Measurements from ENCODE around the gene TMEM169. TPM values are rescaled to one million over a fixed set of nuclear protein-coding genes. Genes with fewer than 3 reads are reported as not detected.

TMEM169 gene
- total and polyA plus RNA-seq, 9 of the 15 experiments (the other 6 are each of a cell fraction or from before 2014, with no cell fraction given), result 0.01 to 0.09 (median 0.04) TPM; not detected in 5

DNA sequence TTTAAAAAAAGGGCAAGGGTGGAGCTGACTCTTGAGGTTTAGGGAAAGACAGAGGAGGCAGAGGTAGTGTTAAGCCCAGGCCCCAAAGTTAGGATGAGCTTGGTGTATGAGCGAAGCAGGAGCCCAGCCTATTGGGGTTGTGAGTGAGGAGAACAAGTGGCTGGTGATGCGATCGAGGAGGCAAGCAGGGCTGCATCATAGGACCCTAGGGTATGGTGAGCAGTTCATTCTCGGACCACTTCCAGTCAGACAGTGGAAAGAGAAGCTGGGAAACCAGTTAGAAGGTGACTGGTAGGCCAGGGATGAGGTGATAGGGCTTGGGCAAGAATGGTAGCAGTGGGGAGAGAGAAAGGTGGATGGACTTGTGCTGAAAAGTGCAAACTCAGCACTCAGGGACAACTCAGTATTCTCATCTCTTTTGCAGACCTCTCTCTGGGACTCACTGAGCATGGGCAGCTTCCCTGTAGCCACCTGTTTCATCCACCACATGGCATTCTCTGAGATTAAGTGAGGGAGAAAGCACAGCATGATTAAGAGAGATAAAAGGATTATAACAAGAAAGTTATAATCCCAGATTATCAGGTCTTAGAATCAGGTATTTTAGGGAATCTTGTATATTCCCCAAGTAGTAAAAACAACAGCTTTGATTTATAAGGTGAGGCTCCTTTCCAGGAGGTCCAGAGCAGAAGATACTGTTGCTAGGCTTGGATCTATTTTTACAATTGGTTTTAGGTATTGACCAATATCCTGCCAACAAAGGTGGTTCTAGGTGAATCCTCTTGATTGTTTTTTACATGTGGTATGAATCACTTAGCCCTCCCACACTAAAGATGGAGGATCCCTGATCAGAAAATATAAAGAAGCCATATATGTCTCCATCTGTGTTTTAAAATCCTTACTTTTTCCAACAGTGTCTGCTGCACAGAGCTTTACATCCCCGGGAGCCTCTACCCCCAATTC, 65.7 kb downstream of the TMEM169 start (continued):
- TF ChIP-seq SRF (CRISPR knock-in tag; IDR thresholded peaks at IDR 0.05) (no peak), KDM5B (IDR thresholded peaks at IDR 0.05; ENCODE audit: insufficient replicate concordance, low read depth, low read length) (no peak), WHSC1 (IDR thresholded peaks at IDR 0.05; ENCODE audit: low read length) (no peak), CAMTA2 (CRISPR knock-in tag; conservative IDR thresholded peaks at IDR 0.05) (no peak), TAF15 (IDR thresholded peaks at IDR 0.05; ENCODE audit: low read depth, low read length) (no peak), CREB1 (IDR thresholded peaks at IDR 0.05) (no peak), CREB1 (CRISPR knock-in tag; IDR thresholded peaks at IDR 0.05) (no peak), ATF7 (IDR thresholded peaks at IDR 0.05) (no peak), MAFF (IDR thresholded peaks at IDR 0.05; ENCODE audit: low read length) (peak; percentile 58; the same call in 1 of the 2 replicates), DPF2 (IDR thresholded peaks at IDR 0.05) (no peak), PTBP1 (IDR thresholded peaks at IDR 0.05; ENCODE audit: low read depth, low read length) (no peak), C11orf30 (IDR thresholded peaks at IDR 0.05; ENCODE audit: low read depth) (peak; percentile 85), POLR2AphosphoS5 (IDR thresholded peaks at IDR 0.05; ENCODE audit: control insufficient read depth, insufficient read depth, low read depth, low read length) (peak; percentile 37; the same call in 1 of the 2 replicates), SAP30 (IDR thresholded peaks at IDR 0.05; ENCODE audit: borderline replicate concordance, insufficient read depth, low read depth, low read length, poor library complexity, severe bottlenecking) (no peak), POLR2A (conservative IDR thresholded peaks at IDR 0.05) (0 out of 2 replicates have a peak, but pooled peaks have one; percentile 40), PTRF (tag; IDR thresholded peaks at IDR 0.05) (no peak), MAFG (tag; conservative IDR thresholded peaks at IDR 0.05) (peak; percentile 72)
- TF ChIP-seq, protein P1, sequence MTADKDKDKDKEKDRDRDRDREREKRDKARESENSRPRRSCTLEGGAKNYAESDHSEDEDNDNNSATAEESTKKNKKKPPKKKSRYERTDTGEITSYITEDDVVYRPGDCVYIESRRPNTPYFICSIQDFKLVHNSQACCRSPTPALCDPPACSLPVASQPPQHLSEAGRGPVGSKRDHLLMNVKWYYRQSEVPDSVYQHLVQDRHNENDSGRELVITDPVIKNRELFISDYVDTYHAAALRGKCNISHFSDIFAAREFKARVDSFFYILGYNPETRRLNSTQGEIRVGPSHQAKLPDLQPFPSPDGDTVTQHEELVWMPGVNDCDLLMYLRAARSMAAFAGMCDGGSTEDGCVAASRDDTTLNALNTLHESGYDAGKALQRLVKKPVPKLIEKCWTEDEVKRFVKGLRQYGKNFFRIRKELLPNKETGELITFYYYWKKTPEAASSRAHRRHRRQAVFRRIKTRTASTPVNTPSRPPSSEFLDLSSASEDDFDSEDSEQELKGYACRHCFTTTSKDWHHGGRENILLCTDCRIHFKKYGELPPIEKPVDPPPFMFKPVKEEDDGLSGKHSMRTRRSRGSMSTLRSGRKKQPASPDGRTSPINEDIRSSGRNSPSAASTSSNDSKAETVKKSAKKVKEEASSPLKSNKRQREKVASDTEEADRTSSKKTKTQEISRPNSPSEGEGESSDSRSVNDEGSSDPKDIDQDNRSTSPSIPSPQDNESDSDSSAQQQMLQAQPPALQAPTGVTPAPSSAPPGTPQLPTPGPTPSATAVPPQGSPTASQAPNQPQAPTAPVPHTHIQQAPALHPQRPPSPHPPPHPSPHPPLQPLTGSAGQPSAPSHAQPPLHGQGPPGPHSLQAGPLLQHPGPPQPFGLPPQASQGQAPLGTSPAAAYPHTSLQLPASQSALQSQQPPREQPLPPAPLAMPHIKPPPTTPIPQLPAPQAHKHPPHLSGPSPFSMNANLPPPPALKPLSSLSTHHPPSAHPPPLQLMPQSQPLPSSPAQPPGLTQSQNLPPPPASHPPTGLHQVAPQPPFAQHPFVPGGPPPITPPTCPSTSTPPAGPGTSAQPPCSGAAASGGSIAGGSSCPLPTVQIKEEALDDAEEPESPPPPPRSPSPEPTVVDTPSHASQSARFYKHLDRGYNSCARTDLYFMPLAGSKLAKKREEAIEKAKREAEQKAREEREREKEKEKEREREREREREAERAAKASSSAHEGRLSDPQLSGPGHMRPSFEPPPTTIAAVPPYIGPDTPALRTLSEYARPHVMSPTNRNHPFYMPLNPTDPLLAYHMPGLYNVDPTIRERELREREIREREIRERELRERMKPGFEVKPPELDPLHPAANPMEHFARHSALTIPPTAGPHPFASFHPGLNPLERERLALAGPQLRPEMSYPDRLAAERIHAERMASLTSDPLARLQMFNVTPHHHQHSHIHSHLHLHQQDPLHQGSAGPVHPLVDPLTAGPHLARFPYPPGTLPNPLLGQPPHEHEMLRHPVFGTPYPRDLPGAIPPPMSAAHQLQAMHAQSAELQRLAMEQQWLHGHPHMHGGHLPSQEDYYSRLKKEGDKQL (CRISPR knock-in tag; IDR thresholded peaks at IDR 0.05; ENCODE audit: borderline replicate concordance), result no peak
- TF ChIP-seq, protein P2, sequence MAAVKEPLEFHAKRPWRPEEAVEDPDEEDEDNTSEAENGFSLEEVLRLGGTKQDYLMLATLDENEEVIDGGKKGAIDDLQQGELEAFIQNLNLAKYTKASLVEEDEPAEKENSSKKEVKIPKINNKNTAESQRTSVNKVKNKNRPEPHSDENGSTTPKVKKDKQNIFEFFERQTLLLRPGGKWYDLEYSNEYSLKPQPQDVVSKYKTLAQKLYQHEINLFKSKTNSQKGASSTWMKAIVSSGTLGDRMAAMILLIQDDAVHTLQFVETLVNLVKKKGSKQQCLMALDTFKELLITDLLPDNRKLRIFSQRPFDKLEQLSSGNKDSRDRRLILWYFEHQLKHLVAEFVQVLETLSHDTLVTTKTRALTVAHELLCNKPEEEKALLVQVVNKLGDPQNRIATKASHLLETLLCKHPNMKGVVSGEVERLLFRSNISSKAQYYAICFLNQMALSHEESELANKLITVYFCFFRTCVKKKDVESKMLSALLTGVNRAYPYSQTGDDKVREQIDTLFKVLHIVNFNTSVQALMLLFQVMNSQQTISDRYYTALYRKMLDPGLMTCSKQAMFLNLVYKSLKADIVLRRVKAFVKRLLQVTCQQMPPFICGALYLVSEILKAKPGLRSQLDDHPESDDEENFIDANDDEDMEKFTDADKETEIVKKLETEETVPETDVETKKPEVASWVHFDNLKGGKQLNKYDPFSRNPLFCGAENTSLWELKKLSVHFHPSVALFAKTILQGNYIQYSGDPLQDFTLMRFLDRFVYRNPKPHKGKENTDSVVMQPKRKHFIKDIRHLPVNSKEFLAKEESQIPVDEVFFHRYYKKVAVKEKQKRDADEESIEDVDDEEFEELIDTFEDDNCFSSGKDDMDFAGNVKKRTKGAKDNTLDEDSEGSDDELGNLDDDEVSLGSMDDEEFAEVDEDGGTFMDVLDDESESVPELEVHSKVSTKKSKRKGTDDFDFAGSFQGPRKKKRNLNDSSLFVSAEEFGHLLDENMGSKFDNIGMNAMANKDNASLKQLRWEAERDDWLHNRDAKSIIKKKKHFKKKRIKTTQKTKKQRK (IDR thresholded peaks at IDR 0.05; ENCODE audit: borderline replicate concordance, low read depth, low read length), result no peak

Data from K562 (cell line).